Colonic mucosa (tissue), 4 donors: Measurements from ENCODE around the gene STAT1. TPM values are rescaled to one million over a fixed set of nuclear protein-coding genes. Genes with fewer than 3 reads are reported as not detected.

Experiments
- DNase-seq: peaks from one replicate; pipeline ENCODE4 v3.0.0-alpha.2; 2020
- H3K27ac ChIP-seq: fragments of 200-600 bp; one replicate; pipeline ENCODE4 v1.8.0; 2021
- H3K27me3 ChIP-seq: fragments of 200-600 bp; one replicate; pipeline ENCODE4 v1.8.0; 2021
- H3K36me3 ChIP-seq: fragments of 200-600 bp; one replicate; pipeline ENCODE4 v1.8.0; 2021
- H3K4me1 ChIP-seq: fragments of 200-600 bp; one replicate; pipeline ENCODE4 v1.8.0; 2021; ENCODE audit warnings: mild to moderate bottlenecking
- H3K4me3 ChIP-seq: fragments of 200-600 bp; one replicate; pipeline ENCODE4 v1.8.0; 2021
- H3K9ac ChIP-seq, 2 donors: one replicate each; pipeline ENCODE4 v1.7.0; 2013; ENCODE audit warnings: control low read depth in 2 of 2, low read depth in 2 of 2, low read length in 2 of 2
- H3K9me3 ChIP-seq: fragments of 200-600 bp; one replicate; pipeline ENCODE4 v1.8.0; 2021
- intact Hi-C: fragments of 100-400 bp; cut with DNase I; formaldehyde crosslinking; loops from one replicate; pipeline ENCODE4 v1.14.1; 2022
- total RNA-seq, 2 donors: library from RNA; stranded (reverse); fragmentation: NEBNext Ultra II Directional in 1 of 2; extraction: Animal tissue kit (Norgen Biotek cat#: 25700) in 1 of 2; gene quantifications; one replicate each; pipeline ENCODE4 v1.2.1, GENCODE V29; 2021
- TF ChIP-seq, protein P1 (sequence below): fragments of 200-600 bp; IDR thresholded peaks from one replicate; pipeline ENCODE4 v1.8.0; 2022; ENCODE audit warnings: antibody characterized with exemption, mild to moderate bottlenecking
- donor health status: healthy.
- donor health status: DM: no; HTN: no; CAD: no.
- donor health status: DM: no; HTN: no; CAD: no.

The STAT1 gene
- total RNA-seq, 2 donors from 2014 or later = 52.7 to 58.3 TPM

DNA sequence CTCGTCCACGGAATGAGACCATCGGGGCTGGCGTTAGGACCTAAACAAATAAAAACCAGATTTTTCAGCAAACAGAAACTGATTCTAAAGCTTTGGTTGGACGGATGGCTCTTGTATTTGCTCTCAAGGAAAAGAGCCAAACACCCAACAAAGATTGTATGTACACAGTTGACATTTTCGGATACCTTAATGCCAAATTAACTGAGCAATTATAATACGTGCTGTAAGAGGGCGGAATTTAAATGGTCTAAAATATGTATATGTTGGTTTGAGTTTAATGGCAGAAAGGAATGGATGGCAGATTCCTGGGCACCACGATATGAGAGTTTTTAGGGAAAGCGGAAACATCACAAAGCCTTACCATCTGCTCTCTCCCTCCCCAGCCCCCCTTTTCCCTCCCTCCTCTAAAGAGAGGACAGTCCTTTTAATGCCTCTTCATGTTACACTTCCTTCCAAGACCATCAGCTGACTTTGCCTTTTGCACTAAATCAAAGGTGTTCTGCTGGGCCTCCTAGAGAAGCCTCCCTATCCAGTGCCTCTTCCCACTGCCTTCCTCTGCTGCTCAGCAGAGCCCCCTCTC is 33.3 kb downstream of the STAT1 start:
- TF ChIP-seq, protein P1, sequence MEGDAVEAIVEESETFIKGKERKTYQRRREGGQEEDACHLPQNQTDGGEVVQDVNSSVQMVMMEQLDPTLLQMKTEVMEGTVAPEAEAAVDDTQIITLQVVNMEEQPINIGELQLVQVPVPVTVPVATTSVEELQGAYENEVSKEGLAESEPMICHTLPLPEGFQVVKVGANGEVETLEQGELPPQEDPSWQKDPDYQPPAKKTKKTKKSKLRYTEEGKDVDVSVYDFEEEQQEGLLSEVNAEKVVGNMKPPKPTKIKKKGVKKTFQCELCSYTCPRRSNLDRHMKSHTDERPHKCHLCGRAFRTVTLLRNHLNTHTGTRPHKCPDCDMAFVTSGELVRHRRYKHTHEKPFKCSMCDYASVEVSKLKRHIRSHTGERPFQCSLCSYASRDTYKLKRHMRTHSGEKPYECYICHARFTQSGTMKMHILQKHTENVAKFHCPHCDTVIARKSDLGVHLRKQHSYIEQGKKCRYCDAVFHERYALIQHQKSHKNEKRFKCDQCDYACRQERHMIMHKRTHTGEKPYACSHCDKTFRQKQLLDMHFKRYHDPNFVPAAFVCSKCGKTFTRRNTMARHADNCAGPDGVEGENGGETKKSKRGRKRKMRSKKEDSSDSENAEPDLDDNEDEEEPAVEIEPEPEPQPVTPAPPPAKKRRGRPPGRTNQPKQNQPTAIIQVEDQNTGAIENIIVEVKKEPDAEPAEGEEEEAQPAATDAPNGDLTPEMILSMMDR = no peak
- peaks cover 65% of the 10 kb centered on the region for H3K36me3 ChIP-seq
- H3K4me3 ChIP-seq = no peak overlapping the region
- DNase-seq = no peak
- no peaks in the 10 kb centered on the region for H3K27me3 ChIP-seq
- intact Hi-C loops = no loop called here
- peak overlapping the region; percentile 17 for H3K27ac ChIP-seq
- no peaks in the 10 kb centered on the region for H3K4me1 ChIP-seq
- no peaks in the 10 kb centered on the region for H3K9me3 ChIP-seq
- no peak overlapping the region for H3K9ac ChIP-seq

DNA sequence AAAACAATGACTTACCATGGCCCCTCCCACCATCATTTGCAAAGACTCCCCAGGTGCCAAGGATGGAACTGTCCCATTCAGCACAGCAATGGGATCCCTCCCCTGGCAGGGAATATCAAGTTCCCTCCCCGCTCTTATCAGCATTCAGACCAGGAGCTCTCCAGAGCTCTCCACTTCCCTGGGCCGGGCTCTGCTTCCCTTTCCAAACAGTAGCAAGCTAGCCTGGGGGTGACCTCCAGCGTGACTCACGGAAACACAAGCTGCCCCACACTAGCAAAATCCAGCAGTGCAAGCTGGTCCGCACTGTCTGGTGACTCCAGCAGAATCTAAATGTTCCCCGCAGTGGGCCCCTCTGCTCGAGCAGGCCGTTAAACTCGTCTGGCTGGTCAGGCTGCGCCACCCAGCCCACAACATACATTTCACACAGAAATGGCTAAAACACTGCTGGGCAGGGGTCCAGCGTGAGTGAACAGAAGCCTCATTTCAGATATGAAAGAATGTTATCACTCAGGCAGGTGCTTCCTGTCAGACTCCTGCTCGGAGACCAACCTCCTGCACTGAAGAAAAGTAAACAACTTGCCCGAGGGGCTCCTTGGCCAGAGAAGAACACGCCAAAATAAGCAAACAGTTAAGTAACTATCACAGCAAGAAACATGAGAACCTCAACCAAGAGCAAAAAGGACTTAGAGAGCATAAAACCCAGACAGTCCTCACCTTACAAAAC is 33.9 kb downstream of the STAT1 start:
- peaks cover 69% of the 10 kb centered on the region for H3K36me3 ChIP-seq
- H3K9ac ChIP-seq = no peak overlapping the region
- intact Hi-C loops = no loop called here

DNA sequence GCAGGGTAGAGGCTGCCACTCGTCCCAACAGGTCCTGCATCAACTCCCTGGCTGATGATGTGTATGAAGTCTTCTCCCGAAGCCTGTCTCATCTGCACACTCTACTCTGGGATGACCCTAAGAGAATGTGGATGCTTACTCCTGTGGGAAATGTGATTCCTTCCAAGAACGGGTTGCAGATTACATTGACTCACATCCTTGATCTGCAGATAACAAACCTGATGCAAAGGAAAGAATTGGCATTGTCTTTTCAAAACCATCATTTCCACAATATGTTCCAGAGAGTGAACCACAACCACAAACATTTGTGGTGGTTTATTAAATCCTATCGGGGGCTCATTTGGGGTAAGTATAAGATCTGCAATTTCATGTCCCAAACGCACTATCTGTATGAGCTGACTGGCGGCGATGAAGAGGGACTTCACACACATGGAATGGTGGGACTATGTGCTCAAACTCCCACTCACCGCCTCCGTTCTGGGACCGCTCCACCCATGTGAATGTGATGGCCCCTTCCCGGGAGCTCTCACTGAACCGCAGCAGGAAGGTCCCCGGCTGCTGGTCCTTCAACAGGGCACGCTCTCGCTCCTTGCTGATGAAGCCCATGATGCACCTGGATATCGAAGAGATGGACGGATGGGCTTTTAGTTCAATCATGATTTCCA is 35.5 kb downstream of the STAT1 start:
- intact Hi-C loops = no loop called here
- no peak for DNase-seq
- H3K4me1 ChIP-seq = no peaks in the 10 kb centered on the region
- H3K9ac ChIP-seq = no peak overlapping the region
- H3K27ac ChIP-seq = no peak overlapping the region
- H3K4me3 ChIP-seq = no peak overlapping the region
- H3K9me3 ChIP-seq = no peaks in the 10 kb centered on the region
- H3K36me3 ChIP-seq = peaks cover 70% of the 10 kb centered on the region
- TF ChIP-seq, protein P1 = no peak
- H3K27me3 ChIP-seq = no peaks in the 10 kb centered on the region

More for the DNA sequence above, 33.9 kb downstream of the STAT1 start:
- peak; percentile 49 for DNase-seq
- TF ChIP-seq, protein P1 = no peak
- no peaks in the 10 kb centered on the region for H3K27me3 ChIP-seq
- no peaks in the 10 kb centered on the region for H3K4me1 ChIP-seq
- H3K9me3 ChIP-seq = no peaks in the 10 kb centered on the region
- H3K27ac ChIP-seq = peak overlapping the region; percentile 17
- H3K4me3 ChIP-seq = no peak overlapping the region

DNA sequence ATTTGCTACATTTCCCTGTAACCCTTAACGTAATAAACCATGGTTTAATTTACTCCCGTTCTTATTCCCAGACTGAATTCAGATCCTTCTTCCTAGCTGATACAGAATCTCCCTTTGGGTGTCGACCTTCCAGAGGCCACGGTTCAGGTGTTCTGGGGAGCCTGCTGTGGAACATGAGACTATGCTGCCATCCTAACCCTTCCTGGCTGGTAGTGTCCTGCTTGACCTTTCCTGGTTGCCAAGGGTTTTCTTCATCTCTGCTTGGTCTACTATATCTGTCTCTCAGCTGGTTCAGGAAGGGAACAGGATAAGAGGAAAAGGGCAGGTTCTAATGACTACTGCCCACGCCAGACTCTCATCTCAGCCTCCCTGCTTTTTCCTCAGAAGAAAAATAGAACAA is 36.5 kb downstream of the STAT1 start:
- intact Hi-C loops = no loop called here
- no peak overlapping the region for H3K4me3 ChIP-seq
- TF ChIP-seq, protein P1 = no peak
- H3K36me3 ChIP-seq = peaks cover 67% of the 10 kb centered on the region
- H3K27me3 ChIP-seq = no peaks in the 10 kb centered on the region
- H3K4me1 ChIP-seq = no peaks in the 10 kb centered on the region
- no peak overlapping the region for H3K27ac ChIP-seq
- DNase-seq = no peak
- H3K9me3 ChIP-seq = no peaks in the 10 kb centered on the region
- H3K9ac ChIP-seq = no peak overlapping the region

DNA sequence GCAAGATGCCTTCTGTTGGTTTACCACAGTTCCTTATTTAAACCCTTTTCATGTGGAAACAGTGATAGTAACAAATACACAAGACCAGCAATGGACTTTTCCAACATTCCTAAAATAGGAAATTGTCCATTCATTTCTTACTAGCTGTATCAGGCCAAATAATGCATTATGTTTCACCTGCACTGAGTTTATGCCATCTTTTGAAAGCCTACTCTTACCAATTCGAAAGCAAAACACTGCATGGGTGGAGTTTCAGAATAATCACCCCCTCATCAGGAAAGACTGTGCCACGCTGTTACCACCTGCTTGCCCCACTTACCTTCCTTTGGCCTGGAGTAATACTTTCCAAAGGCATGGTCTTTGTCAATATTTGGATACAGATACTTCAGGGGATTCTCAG is 37.5 kb downstream of the STAT1 start:
- H3K4me1 ChIP-seq = no peaks in the 10 kb centered on the region
- peaks cover 60% of the 10 kb centered on the region for H3K36me3 ChIP-seq
- TF ChIP-seq, protein P1 = no peak

More for the DNA sequence above, 37.5 kb downstream of the STAT1 start:
- H3K4me3 ChIP-seq = no peak overlapping the region
- no peaks in the 10 kb centered on the region for H3K9me3 ChIP-seq
- intact Hi-C loops = no loop called here
- no peak overlapping the region for H3K9ac ChIP-seq
- no peaks in the 10 kb centered on the region for H3K27me3 ChIP-seq
- no peak for DNase-seq
- H3K27ac ChIP-seq = no peak overlapping the region
